Astrocyte (in vitro differentiated cells and primary cell): ENCODE results near the gene C14orf93.

ENCODE experiments used
- CTCF ChIP-seq: IDR thresholded peaks from 2 replicates; pipeline ENCODE4 v1.5.1; 2011; ENCODE audit warnings: low read depth, mild to moderate bottlenecking, inconsistent platforms, low read length, moderate library complexity; ENCODE audit not compliant: insufficient read depth
- EZH2 ChIP-seq: IDR thresholded peaks from 2 replicates; pipeline ENCODE4 v1.6.1; 2012; ENCODE audit warnings: mild to moderate bottlenecking, low read length, inconsistent platforms; ENCODE audit not compliant: insufficient read depth

DNA sequence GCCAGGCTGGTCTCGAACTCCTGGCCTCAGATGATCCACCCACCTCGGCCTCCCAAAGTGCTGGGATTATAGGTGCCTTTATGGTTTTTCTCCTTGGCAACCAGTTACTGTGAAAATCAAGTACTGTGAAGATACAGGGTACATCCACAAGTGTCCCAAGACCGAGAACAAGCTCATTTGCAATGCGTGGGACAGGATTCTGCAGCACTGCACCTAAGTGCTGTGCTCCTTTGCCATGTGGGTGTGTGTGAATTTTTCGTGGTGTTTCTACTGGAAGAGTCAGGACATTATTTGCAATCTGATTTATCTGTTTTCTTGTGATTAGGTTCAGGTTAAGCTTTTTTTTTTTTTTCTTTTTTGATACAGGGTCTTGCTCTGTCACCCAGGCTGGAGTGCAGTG is 7.1 kb upstream of the C14orf93 start:
- TF ChIP-seq CTCF: no peak
- TF ChIP-seq EZH2: no peak
